ENCODE measurements around the gene ANKRD27.

GRCh38 chr19:32614916-32615315 is 60.1 kb downstream of the ANKRD27 start:
- TF ChIP-seq CTCF (IDR thresholded peaks at IDR 0.05) (no peak), POLR2A (IDR thresholded peaks at IDR 0.05) (no peak)

Data from Peyer's patch (tissue), 4 donors.